ENCODE measurements around the gene AGBL4.

The AGBL4 gene

DNA sequence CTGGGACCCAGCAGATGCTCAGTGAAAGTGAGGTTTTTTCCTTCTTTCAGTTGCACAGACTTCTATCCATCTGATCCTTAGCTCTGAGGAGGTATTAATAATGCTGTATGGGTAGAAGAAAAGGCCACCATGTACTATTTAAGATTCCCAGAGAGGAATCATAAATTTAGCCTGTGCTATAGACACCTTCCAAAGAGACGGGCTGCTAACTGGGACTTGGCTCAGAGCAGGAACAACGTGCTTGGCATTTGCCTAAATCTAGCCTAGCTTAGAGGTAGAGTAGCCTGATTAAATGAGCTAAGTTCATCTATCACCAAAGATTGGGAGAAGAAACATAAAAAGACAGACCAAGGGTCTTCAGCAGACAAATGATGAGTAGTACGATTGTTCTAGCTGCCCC is 1070.1 kb downstream of the AGBL4 start:
- TF ChIP-seq CTCF (IDR thresholded peaks at IDR 0.05; ENCODE audit: low read length) = no peak
- TF ChIP-seq EZH2 (IDR thresholded peaks at IDR 0.05; ENCODE audit: borderline replicate concordance, low read length) = no peak
- H4K20me1 ChIP-seq (ENCODE audit: insufficient read depth, low read length) = no peaks in the 10 kb centered on the region
- no peaks in the 10 kb centered on the region for H3K79me2 ChIP-seq (ENCODE audit: insufficient read depth, low read length)
- H3K27me3 ChIP-seq (ENCODE audit: insufficient read depth, low read length) = no peaks in the 10 kb centered on the region
- H3K36me3 ChIP-seq (ENCODE audit: insufficient read depth, low read length) = no peaks in the 10 kb centered on the region
- H3K9me2 ChIP-seq (ENCODE audit: low read depth, low read length) = no peaks in the 10 kb centered on the region
- no peak overlapping the region for H3K9ac ChIP-seq (ENCODE audit: low read length)
- no peak overlapping the region for H2AFZ ChIP-seq (ENCODE audit: low read length)
- H3K27ac ChIP-seq (ENCODE audit: low read depth, low read length, poor library complexity, severe bottlenecking) = no peak overlapping the region
- no peaks in the 10 kb centered on the region for H3K9me3 ChIP-seq (ENCODE audit: low read length)
- H3F3A ChIP-seq (ENCODE audit: insufficient read depth, low read length) = no peaks in the 10 kb centered on the region
- no peaks in the 10 kb centered on the region for H3K4me1 ChIP-seq (ENCODE audit: insufficient read depth, low read length, severe bottlenecking)
- no peak overlapping the region for H3K4me2 ChIP-seq (ENCODE audit: low read length)
- no peak overlapping the region for H3K4me3 ChIP-seq (ENCODE audit: low read depth, low read length, poor library complexity, severe bottlenecking)

DNA sequence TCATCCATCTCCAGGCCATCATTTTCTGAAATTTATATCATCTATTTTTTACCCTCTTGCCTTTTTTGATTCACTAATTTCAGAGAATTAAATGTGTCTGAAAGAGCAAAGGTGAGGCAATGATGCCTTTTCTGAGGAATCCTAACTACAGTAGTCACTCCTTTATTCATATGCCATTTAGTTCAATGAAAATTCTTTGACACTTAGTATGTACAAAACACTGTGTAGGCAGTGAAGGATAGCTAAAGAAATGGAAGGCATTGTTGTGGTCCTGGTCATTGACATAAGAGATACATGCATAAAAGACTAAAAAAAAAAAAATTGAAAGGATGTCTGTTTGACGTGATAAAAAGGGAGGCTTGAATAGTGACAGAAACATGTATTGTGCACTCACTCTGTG is 1075.2 kb downstream of the AGBL4 start:
- Histone ChIP-seq H3K4me3 (ENCODE audit: low read depth, low read length, poor library complexity, severe bottlenecking) (no peak overlapping the region), H3K9me3 (ENCODE audit: low read length) (no peaks in the 10 kb centered on the region), H3K9me2 (ENCODE audit: low read depth, low read length) (no peaks in the 10 kb centered on the region), H3F3A (ENCODE audit: insufficient read depth, low read length) (no peaks in the 10 kb centered on the region), H3K36me3 (ENCODE audit: insufficient read depth, low read length) (no peaks in the 10 kb centered on the region), H3K27me3 (ENCODE audit: insufficient read depth, low read length) (no peaks in the 10 kb centered on the region), H3K27ac (ENCODE audit: low read depth, low read length, poor library complexity, severe bottlenecking) (no peak overlapping the region), H3K4me2 (ENCODE audit: low read length) (no peak overlapping the region), H3K4me1 (ENCODE audit: insufficient read depth, low read length, severe bottlenecking) (no peaks in the 10 kb centered on the region), H2AFZ (ENCODE audit: low read length) (no peak overlapping the region), H3K79me2 (ENCODE audit: insufficient read depth, low read length) (no peaks in the 10 kb centered on the region), H4K20me1 (ENCODE audit: insufficient read depth, low read length) (no peaks in the 10 kb centered on the region), H3K9ac (ENCODE audit: low read length) (no peak overlapping the region)
- no peak for TF ChIP-seq CTCF (IDR thresholded peaks at IDR 0.05; ENCODE audit: low read length)
- no peak for TF ChIP-seq EZH2 (IDR thresholded peaks at IDR 0.05; ENCODE audit: borderline replicate concordance, low read length)

DNA sequence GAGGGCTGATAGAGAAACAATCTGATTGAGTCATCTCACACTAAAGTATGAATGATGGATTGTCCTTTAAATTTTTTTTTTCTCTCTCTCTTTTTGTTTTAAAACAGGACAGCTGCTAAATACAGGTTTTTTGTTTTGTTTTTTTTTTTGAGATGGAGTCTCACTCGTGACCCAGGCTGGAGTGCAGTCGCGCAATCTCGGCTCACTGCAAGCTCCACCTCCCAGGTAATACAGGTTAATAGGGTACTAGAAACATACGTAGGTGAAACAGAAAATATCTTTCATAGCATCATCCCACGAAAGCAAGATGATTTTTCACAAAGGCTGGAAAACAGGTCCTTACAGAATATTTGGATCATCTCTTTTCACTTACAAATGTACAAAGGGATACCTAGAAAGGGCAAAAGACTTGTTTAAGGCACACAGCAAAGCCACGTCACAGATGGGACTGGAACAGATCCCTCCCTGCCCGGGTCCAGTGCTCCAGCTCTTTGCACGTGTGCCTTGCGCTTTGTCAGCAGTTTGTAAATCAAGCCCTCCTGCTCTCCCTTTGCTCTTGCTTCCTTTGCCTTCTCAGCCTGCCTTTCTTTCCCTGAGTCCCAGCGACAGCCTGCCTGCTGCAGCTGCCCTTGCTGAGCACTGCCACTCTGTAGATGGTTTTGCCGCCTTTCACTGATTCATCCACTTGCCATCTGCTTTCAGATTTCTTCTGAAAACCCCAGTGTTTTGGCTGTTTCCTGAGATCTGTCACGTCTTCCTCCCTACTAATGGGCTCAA is 1075.8 kb downstream of the AGBL4 start:
- H3K79me2 ChIP-seq (ENCODE audit: insufficient read depth, low read length) = no peaks in the 10 kb centered on the region
- no peaks in the 10 kb centered on the region for H4K20me1 ChIP-seq (ENCODE audit: insufficient read depth, low read length)
- no peaks in the 10 kb centered on the region for H3K27me3 ChIP-seq (ENCODE audit: insufficient read depth, low read length)
- H3F3A ChIP-seq (ENCODE audit: insufficient read depth, low read length) = no peaks in the 10 kb centered on the region
- no peaks in the 10 kb centered on the region for H3K4me1 ChIP-seq (ENCODE audit: insufficient read depth, low read length, severe bottlenecking)
- TF ChIP-seq CTCF (IDR thresholded peaks at IDR 0.05; ENCODE audit: low read length) = no peak
- TF ChIP-seq EZH2 (IDR thresholded peaks at IDR 0.05; ENCODE audit: borderline replicate concordance, low read length) = no peak
- H3K9me2 ChIP-seq (ENCODE audit: low read depth, low read length) = no peaks in the 10 kb centered on the region
- H3K4me2 ChIP-seq (ENCODE audit: low read length) = no peak overlapping the region
- H3K9me3 ChIP-seq (ENCODE audit: low read length) = no peaks in the 10 kb centered on the region
- no peak overlapping the region for H3K4me3 ChIP-seq (ENCODE audit: low read depth, low read length, poor library complexity, severe bottlenecking)
- H3K36me3 ChIP-seq (ENCODE audit: insufficient read depth, low read length) = no peaks in the 10 kb centered on the region
- no peak overlapping the region for H3K9ac ChIP-seq (ENCODE audit: low read length)
- no peak overlapping the region for H2AFZ ChIP-seq (ENCODE audit: low read length)
- H3K27ac ChIP-seq (ENCODE audit: low read depth, low read length, poor library complexity, severe bottlenecking) = no peak overlapping the region

Measured in OCI-LY1 (cell line).